Thyroid gland (tissue), 4 donors: ENCODE measurements around the gene CYP4X1. TPM values are rescaled to one million over a fixed set of nuclear protein-coding genes. Genes with fewer than 3 reads are reported as not detected.
"Not testable (repeated sequence)": the region's sequence is repeated elsewhere in the genome, so short reads cannot be mapped to it uniquely, and the experiment has no call there.

Source experiments
- DNase-seq, 2 donors: peaks; one replicate each; pipeline ENCODE4 v3.0.0-alpha.2; 2019
- H3K27ac ChIP-seq, 3 donors: fragments of 200-600 bp; sonication (generic); 1 replicate in 2 of 3; 2 replicates in 1 of 3; pipeline ENCODE4 v1.5.1; 2016 to 2019; ENCODE audit warnings: mild to moderate bottlenecking in 1 of 3, moderate library complexity in 1 of 3
- H3K27me3 ChIP-seq: fragments of 200-600 bp; sonication (generic); one replicate; pipeline ENCODE4 v1.5.1; 2019
- H3K36me3 ChIP-seq, 2 donors: fragments of 200-600 bp; sonication (generic); one replicate each; pipeline ENCODE4 v1.5.1; 2016 to 2019
- H3K4me1 ChIP-seq, 2 donors: fragments of 200-600 bp; sonication (generic); one replicate each; pipeline ENCODE4 v1.5.1; 2017 to 2019
- H3K4me3 ChIP-seq, 3 donors: fragments of 200-600 bp; sonication (generic); replicated peaks in 1 of 3; 1 replicate in 2 of 3; 2 replicates in 1 of 3; pipeline ENCODE4 v1.5.1; 2016; ENCODE audit warnings: mild to moderate bottlenecking in 1 of 3
- H3K9me3 ChIP-seq: fragments of 200-600 bp; sonication (generic); one replicate; pipeline ENCODE4 v1.5.1; 2017
- CTCF ChIP-seq, 6 experiments: fragments of 200-600 bp in 3 of 6; fragments of 450-650 bp in 3 of 6; sonication (generic) in 3 of 6; IDR thresholded peaks; one replicate each; pipeline ENCODE4 v1.5.1; 2016 to 2019; ENCODE audit warnings: antibody characterized with exemption in 6 of 6, mild to moderate bottlenecking in 2 of 6, inconsistent platforms in 1 of 6, moderate library complexity in 1 of 6
- POLR2A ChIP-seq, 2 donors: fragments of 450-650 bp; IDR thresholded peaks; one replicate each; pipeline ENCODE4 v1.6.1; 2017; ENCODE audit warnings: antibody characterized with exemption in 2 of 2, mild to moderate bottlenecking in 2 of 2, moderate library complexity in 1 of 2
- WGBS, 2 donors: methylation state at CpG; one replicate each; pipeline ENCODE4 v1.1.5; 2017; 5-methylcytosine and 5-hydroxymethylcytosine counted together
- intact Hi-C: fragments of 100-400 bp; cut with DNase I; formaldehyde crosslinking; loops from one replicate; pipeline ENCODE4 v1.15.1; 2023
- total RNA-seq, 4 donors: library from RNA; depleted of rRNA; stranded (reverse); fragments of >200 nt; gene quantifications; one replicate each; pipeline ENCODE4 v1.2.3, GENCODE V29; 2016

CYP4X1 gene
- 1 to 10 TPM; 4.3 to 8.1 (median 6.8) TPM for total RNA-seq

GRCh38 chr1:47023268-47024140, at the start of gene CYP4X1:
Gene CYP4X1 (plus strand): TSS chr1:47023669. CDS start chr1:47023818, 149 bp downstream.
- no peaks in the 10 kb centered on the region for H3K36me3 ChIP-seq
- H3K27me3 ChIP-seq: peaks cover 3% of the 10 kb centered on the region
- H3K4me1 ChIP-seq: peaks cover 6 to 9% of the 10 kb centered on the region in 2 donors
- H3K4me3 ChIP-seq: peak within 1 kb of the TSS in 1 of 3 donors; percentile 23
- intact Hi-C loops: no loop called here
- H3K27ac ChIP-seq: peak within 1 kb of the TSS in 2 of 3 donors; percentile 44 to 75
- peak; percentile 4 to 11 for DNase-seq
- H3K9me3 ChIP-seq: no peaks in the 10 kb centered on the region
- no peak for TF ChIP-seq POLR2A (IDR thresholded peaks at IDR 0.05)
- TF ChIP-seq CTCF (IDR thresholded peaks at IDR 0.05): no peak
- 4 to 6% methylated on average over 37 to 46 of the region's 49 CpGs for WGBS, 2 donors

- intact Hi-C loops: no loop called here
- Histone ChIP-seq H3K36me3 (no peaks in the 10 kb centered on the region), H3K4me1 (no peaks in the 10 kb centered on the region), H3K27me3 (no peaks in the 10 kb centered on the region), H3K9me3 (no peaks in the 10 kb centered on the region), H3K4me3 (no peak overlapping the region), H3K27ac (no peak overlapping the region)
- WGBS, 2 donors: 50 to 59% methylated on average over 5 to 7 of the region's 7 CpGs
- DNase-seq: no peak
- TF ChIP-seq CTCF (IDR thresholded peaks at IDR 0.05): no peak
- no peak for TF ChIP-seq POLR2A (IDR thresholded peaks at IDR 0.05)
These were observed 40.2 kb upstream of the CYP4X1 start for GRCh38 chr1:46983166-46983829.

- Histone ChIP-seq H3K4me3 (no peak overlapping the region), H3K27ac (no peak overlapping the region), H3K9me3 (no peaks in the 10 kb centered on the region), H3K4me1 (no peaks in the 10 kb centered on the region), H3K36me3 (no peaks in the 10 kb centered on the region), H3K27me3 (no peaks in the 10 kb centered on the region)
- no peak for TF ChIP-seq CTCF (IDR thresholded peaks at IDR 0.05)
- TF ChIP-seq POLR2A (IDR thresholded peaks at IDR 0.05): no peak
- intact Hi-C loops: no loop called here
- DNase-seq: no peak
- WGBS, 2 donors: 13 to 53% methylated on average over 1 to 3 of the region's 3 CpGs
These were observed 39.5 kb upstream of the CYP4X1 start for GRCh38 chr1:46983830-46984586.

- 84% methylated on average over 2 of the region's 2 CpGs for WGBS, 2 donors
These were observed 32.9 kb upstream of the CYP4X1 start for GRCh38 chr1:46990541-46990940.

GRCh38 chr1:46991083-46991923, 32.2 kb upstream of the CYP4X1 start:
- Histone ChIP-seq H3K9me3 (no peaks in the 10 kb centered on the region), H3K27ac (no peak overlapping the region), H3K36me3 (no peaks in the 10 kb centered on the region), H3K4me3 (no peak overlapping the region), H3K27me3 (no peaks in the 10 kb centered on the region), H3K4me1 (no peaks in the 10 kb centered on the region)
- no peak for DNase-seq
- TF ChIP-seq POLR2A (IDR thresholded peaks at IDR 0.05) (no peak), CTCF (IDR thresholded peaks at IDR 0.05) (peak in 4 of 6 experiments; percentile 34 to 65 (median 50))
- intact Hi-C loops: no loop called here
- WGBS, 2 donors: 26 to 39% methylated on average over 13 of the region's 13 CpGs

More at GRCh38 chr1:46990541-46990940, 32.9 kb upstream of the CYP4X1 start:
- DNase-seq, intact Hi-C loops, H3K27me3 ChIP-seq, H3K9me3 ChIP-seq, H3K4me1 ChIP-seq, H3K4me3 ChIP-seq, H3K36me3 ChIP-seq, H3K27ac ChIP-seq: not testable (repeated sequence)
